Testis (tissue), 3 donors: ENCODE results near the gene ETNPPL. TPM values are rescaled to one million over a fixed set of nuclear protein-coding genes. Genes with fewer than 3 reads are reported as not detected.

Source experiments
- DNase-seq: peaks from one replicate; pipeline ENCODE4 v3.0.0-alpha.2; 2019
- H3K27ac ChIP-seq, 2 donors: fragments of 200-600 bp; sonication (generic); one replicate each; pipeline ENCODE4 v1.5.1; 2019
- H3K27me3 ChIP-seq: fragments of 200-600 bp; sonication (generic); one replicate; pipeline ENCODE4 v1.5.1; 2019
- H3K36me3 ChIP-seq: fragments of 200-600 bp; sonication (generic); one replicate; pipeline ENCODE4 v1.5.1; 2017; ENCODE audit warnings: low read depth; ENCODE audit errors: missing control alignments
- H3K4me1 ChIP-seq: fragments of 200-600 bp; sonication (generic); one replicate; pipeline ENCODE4 v1.5.1; 2019
- H3K4me3 ChIP-seq, 2 donors: fragments of 200-600 bp; sonication (generic); one replicate each; pipeline ENCODE4 v1.5.1; 2017 to 2019
- H3K9me3 ChIP-seq: fragments of 200-600 bp; sonication (generic); one replicate; pipeline ENCODE4 v1.5.1; 2017
- CTCF ChIP-seq, 3 experiments: fragments of 450-650 bp in 2 of 3; fragments of 200-600 bp in 1 of 3; sonication (generic) in 1 of 3; IDR thresholded peaks; one replicate each; pipeline ENCODE4 v1.5.1; 2016 to 2019; ENCODE audit warnings: antibody characterized with exemption in 3 of 3, mild to moderate bottlenecking in 2 of 3, moderate library complexity in 1 of 3
- POLR2A ChIP-seq: fragments of 450-650 bp; IDR thresholded peaks from one replicate; pipeline ENCODE4 v1.6.1; 2017; ENCODE audit warnings: antibody characterized with exemption, mild to moderate bottlenecking, moderate library complexity
- WGBS, 2 donors: methylation state at CpG; one replicate each; pipeline ENCODE4 v1.1.5; 2018; 5-methylcytosine and 5-hydroxymethylcytosine counted together
- intact Hi-C: fragments of 100-400 bp; cut with DNase I; formaldehyde crosslinking; loops from one replicate; pipeline ENCODE4 v1.15.1; 2023; ENCODE audit warnings: low total_unique reads
- polyA plus RNA-seq: library from polyadenylated mRNA; stranded (reverse); fragments of 350-450 nt; fragmentation: Illumina TruSeq; extraction: RNeasy Lipid Tissue Mini Kit (QIAGEN cat#74804); gene quantifications from one replicate; pipeline ENCODE4 v1.2.3, GENCODE V29; 2014; ENCODE audit warnings: low read depth, low replicate concordance; ENCODE audit not compliant: insufficient read depth
- total RNA-seq, 2 donors: library from RNA; depleted of rRNA; stranded (reverse); fragments of >200 nt; gene quantifications; one replicate each; pipeline ENCODE4 v1.2.3, GENCODE V29; 2016

ETNPPL gene
- total and polyA plus RNA-seq, 3 donors from 2014 or later, result 0.44 to 2.0 (median 1.1) TPM

- no peak for TF ChIP-seq POLR2A
- no peak for TF ChIP-seq CTCF (IDR thresholded peaks at IDR 0.05)
- Histone ChIP-seq H3K9me3 (no peaks in the 10 kb centered on the region), H3K4me1 (no peaks in the 10 kb centered on the region), H3K27me3 (no peaks in the 10 kb centered on the region), H3K36me3 (no peaks in the 10 kb centered on the region), H3K27ac (no peak overlapping the region), H3K4me3 (no peak overlapping the region)
- DNase-seq, result no peak
- intact Hi-C loops, result no loop called here
- WGBS, 2 donors, result 85 to 92% methylated on average over 2 of the region's 2 CpGs
Observed at GRCh38 chr4:108777388-108777787, 14.5 kb upstream of the ETNPPL start.

- TF ChIP-seq CTCF (IDR thresholded peaks at IDR 0.05) (no peak), POLR2A (no peak)
- no peak for DNase-seq
- WGBS, 2 donors, result 90 to 93% methylated on average over 5 of the region's 5 CpGs
- Histone ChIP-seq H3K27me3 (no peaks in the 10 kb centered on the region), H3K27ac (no peak overlapping the region), H3K36me3 (no peaks in the 10 kb centered on the region), H3K4me3 (no peak overlapping the region), H3K9me3 (no peaks in the 10 kb centered on the region), H3K4me1 (no peaks in the 10 kb centered on the region)
- intact Hi-C loops, result no loop called here
Observed at GRCh38 chr4:108775921-108776320, 13.1 kb upstream of the ETNPPL start.

- 68 to 73% methylated on average over 5 of the region's 5 CpGs for WGBS, 2 donors
- Histone ChIP-seq H3K9me3 (no peaks in the 10 kb centered on the region), H3K27ac (no peak overlapping the region), H3K4me3 (no peak overlapping the region), H3K36me3 (no peaks in the 10 kb centered on the region), H3K4me1 (no peaks in the 10 kb centered on the region), H3K27me3 (no peaks in the 10 kb centered on the region)
- peak; percentile 50 for DNase-seq
- TF ChIP-seq POLR2A (no peak), CTCF (IDR thresholded peaks at IDR 0.05) (no peak)
- intact Hi-C loops, result no loop called here
Observed at GRCh38 chr4:108774809-108775530, 12.1 kb upstream of the ETNPPL start.

GRCh38 chr4:108772402-108772801 lies 9.5 kb upstream of the ETNPPL start:
- WGBS, 2 donors, result 73 to 76% methylated on average over 7 of the region's 7 CpGs
- DNase-seq, result no peak
- intact Hi-C loops, result no loop called here

More at GRCh38 chr4:108772402-108772801, 9.5 kb upstream of the ETNPPL start:
- Histone ChIP-seq H3K36me3 (no peaks in the 10 kb centered on the region), H3K9me3 (no peaks in the 10 kb centered on the region), H3K27ac (no peak overlapping the region), H3K27me3 (no peaks in the 10 kb centered on the region), H3K4me3 (no peak overlapping the region), H3K4me1 (no peaks in the 10 kb centered on the region)
- TF ChIP-seq POLR2A (no peak), CTCF (IDR thresholded peaks at IDR 0.05) (no peak)
